ENCODE data around the gene MSANTD7. TPM values are rescaled to one million over a fixed set of nuclear protein-coding genes. Genes with fewer than 3 reads are reported as not detected.

The MSANTD7 gene
- total and polyA plus RNA-seq, 9 of the 15 experiments (the other 6 are each of a cell fraction or from before 2014, with no cell fraction given), result 5.2 to 27.3 (median 23.6) TPM

- TF ChIP-seq POLR2H (tag; IDR thresholded peaks at IDR 0.05; ENCODE audit: low read depth), result peak; percentile 67
- TF ChIP-seq POLR2AphosphoS5 (IDR thresholded peaks at IDR 0.05; ENCODE audit: control insufficient read depth, insufficient read depth, low read depth, low read length), result peak; percentile 66
- TF ChIP-seq SMARCA5 (IDR thresholded peaks at IDR 0.05), result no peak
- peak; percentile 17 to 28; a peak in 1 of 4 replicates for TF ChIP-seq UBTF (IDR thresholded peaks at IDR 0.05; ENCODE audit: borderline replicate concordance in 1 of 2, low read depth in 2 of 2, low read length in 2 of 2)
- TF ChIP-seq ARID2 (IDR thresholded peaks at IDR 0.05), result no peak
- no peak for TF ChIP-seq ZNF316 (IDR thresholded peaks at IDR 0.05)
- no peak for TF ChIP-seq MAFK (IDR thresholded peaks at IDR 0.05; ENCODE audit: low read length)
- TF ChIP-seq ZNF217 (CRISPR knock-in tag; IDR thresholded peaks at IDR 0.05), result no peak
- TF ChIP-seq TBP (optimal IDR thresholded peaks at IDR 0.05; ENCODE audit: low read depth, low read length), result peak; percentile 85
- TF ChIP-seq, protein P1, sequence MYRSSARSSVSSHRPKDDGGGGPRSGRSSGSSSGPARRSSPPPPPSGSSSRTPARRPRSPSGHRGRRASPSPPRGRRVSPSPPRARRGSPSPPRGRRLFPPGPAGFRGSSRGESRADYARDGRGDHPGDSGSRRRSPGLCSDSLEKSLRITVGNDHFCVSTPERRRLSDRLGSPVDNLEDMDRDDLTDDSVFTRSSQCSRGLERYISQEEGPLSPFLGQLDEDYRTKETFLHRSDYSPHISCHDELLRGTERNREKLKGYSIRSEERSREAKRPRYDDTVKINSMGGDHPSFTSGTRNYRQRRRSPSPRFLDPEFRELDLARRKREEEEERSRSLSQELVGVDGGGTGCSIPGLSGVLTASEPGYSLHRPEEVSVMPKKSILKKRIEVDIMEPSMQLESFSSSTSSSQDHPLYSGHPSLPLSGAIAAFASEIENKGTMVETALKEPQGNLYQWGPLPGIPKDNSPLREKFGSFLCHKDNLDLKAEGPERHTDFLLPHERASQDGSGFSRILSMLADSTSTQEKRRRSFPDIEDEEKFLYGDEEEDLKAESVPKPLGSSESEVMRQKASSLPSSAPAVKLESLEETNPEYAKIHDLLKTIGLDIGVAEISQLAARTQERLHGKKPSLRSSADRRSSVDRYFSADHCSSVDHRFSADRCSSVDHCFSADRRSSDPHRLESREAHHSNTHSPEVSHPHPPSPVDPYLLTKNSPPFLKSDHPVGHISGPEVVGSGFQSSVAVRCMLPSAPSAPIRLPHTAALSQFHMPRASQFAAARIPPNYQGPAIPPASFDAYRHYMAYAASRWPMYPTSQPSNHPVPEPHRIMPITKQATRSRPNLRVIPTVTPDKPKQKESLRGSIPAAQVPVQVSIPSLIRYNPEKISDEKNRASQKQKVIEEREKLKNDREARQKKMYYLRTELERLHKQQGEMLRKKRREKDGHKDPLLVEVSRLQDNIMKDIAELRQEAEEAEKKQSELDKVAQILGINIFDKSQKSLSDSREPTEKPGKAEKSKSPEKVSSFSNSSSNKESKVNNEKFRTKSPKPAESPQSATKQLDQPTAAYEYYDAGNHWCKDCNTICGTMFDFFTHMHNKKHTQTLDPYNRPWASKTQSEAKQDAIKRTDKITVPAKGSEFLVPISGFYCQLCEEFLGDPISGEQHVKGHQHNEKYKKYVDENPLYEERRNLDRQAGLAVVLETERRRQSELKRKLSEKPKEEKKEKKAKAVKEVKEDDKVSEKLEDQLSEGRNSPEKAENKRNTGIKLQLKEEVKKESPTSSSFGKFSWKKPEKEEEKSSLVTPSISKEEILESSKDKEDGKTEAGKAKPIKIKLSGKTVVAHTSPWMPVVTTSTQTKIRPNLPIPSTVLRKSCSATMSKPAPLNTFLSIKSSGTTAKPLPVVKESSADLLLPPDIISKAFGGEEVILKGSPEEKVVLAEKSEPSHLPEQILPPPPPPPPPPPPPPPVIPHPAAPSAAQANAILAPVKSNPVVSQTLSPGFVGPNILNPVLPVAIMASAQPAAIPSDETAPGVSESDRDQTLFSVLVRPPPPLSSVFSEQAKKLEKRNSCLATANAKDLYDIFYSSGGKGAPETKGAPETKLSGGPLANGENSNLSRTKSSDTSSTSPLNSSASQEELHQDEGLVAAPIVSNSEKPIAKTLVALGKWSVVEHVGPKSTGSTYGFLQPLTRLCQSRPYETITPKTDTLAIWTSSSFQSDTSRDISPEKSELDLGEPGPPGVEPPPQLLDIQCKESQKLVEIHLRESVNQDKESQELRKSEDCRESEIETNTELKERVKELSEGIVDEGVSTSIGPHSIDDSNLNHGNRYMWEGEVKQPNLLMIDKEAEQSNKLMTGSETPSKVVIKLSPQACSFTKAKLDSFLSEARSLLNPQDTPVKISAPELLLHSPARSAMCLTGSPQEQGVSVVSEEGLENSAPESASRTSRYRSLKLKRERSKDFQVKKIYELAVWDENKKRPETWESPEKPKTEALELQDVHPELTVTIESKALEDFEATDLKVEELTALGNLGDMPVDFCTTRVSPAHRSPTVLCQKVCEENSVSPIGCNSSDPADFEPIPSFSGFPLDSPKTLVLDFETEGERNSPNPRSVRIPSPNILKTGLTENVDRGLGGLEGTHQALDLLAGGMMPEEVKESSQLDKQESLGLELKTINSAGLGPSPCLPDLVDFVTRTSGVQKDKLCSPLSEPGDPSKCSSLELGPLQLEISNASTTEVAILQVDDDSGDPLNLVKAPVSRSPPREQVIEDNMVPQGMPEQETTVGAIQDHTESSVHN (IDR thresholded peaks at IDR 0.05; ENCODE audit: borderline replicate concordance in 1 of 2, low read depth in 1 of 2), result no peak
- peak; percentile 21; the same call in 1 of the 2 replicates for TF ChIP-seq ZNF12 (CRISPR knock-in tag; IDR thresholded peaks at IDR 0.05)
- TF ChIP-seq HNRNPLL (IDR thresholded peaks at IDR 0.05; ENCODE audit: low read depth, low read length, poor library complexity, severe bottlenecking), result peak; percentile 80
- TF ChIP-seq KDM4B (IDR thresholded peaks at IDR 0.05; ENCODE audit: borderline replicate concordance in 2 of 2, low read depth in 1 of 2), result no peak; a peak in 1 of 4 replicates
- TF ChIP-seq, protein P2, sequence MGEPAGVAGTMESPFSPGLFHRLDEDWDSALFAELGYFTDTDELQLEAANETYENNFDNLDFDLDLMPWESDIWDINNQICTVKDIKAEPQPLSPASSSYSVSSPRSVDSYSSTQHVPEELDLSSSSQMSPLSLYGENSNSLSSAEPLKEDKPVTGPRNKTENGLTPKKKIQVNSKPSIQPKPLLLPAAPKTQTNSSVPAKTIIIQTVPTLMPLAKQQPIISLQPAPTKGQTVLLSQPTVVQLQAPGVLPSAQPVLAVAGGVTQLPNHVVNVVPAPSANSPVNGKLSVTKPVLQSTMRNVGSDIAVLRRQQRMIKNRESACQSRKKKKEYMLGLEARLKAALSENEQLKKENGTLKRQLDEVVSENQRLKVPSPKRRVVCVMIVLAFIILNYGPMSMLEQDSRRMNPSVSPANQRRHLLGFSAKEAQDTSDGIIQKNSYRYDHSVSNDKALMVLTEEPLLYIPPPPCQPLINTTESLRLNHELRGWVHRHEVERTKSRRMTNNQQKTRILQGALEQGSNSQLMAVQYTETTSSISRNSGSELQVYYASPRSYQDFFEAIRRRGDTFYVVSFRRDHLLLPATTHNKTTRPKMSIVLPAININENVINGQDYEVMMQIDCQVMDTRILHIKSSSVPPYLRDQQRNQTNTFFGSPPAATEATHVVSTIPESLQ (CRISPR knock-in tag; IDR thresholded peaks at IDR 0.05), result no peak; the same call in 1 of the 2 replicates
These were observed at the start of gene MSANTD7, which contains the start of the genes CDNF and HSPA14 (continued) for GRCh38 chr10:14837757-14838581.

All from K562 (cell line).